Activated naive CD4-positive, alpha-beta T cell treated with anti-CD3 and anti-CD28 coated beads for 36 hours (primary cell): ENCODE data around the gene LMNB1. TPM values are rescaled to one million over a fixed set of nuclear protein-coding genes. Genes with fewer than 3 reads are reported as not detected.
"Not testable (repeated sequence)": the region's sequence is repeated elsewhere in the genome, so short reads cannot be mapped to it uniquely, and the experiment has no call there.

Experiments used
- CTCF ChIA-PET: fragments of 350-600 bp; sonication (Branson Sonifier 250); formaldehyde crosslinking; loops from one replicate; lab custom pipeline; 2021; ENCODE audit warnings: antibody characterized with exemption; lab: Charles Lee
- DNase-seq: peaks from one replicate; pipeline ENCODE4 v3.0.0-alpha.2; 2020
- H3K27ac Mint-ChIP-seq: one replicate; pipeline ENCODE4 v1.8.0; 2021; ENCODE audit warnings: mild to moderate bottlenecking, mixed read lengths
- H3K27me3 Mint-ChIP-seq: one replicate; pipeline ENCODE4 v1.8.0; 2021; ENCODE audit warnings: low read depth, mixed read lengths
- H3K36me3 Mint-ChIP-seq: one replicate; pipeline ENCODE4 v1.8.0; 2021; ENCODE audit warnings: low read depth, mixed read lengths
- H3K4me1 Mint-ChIP-seq: one replicate; pipeline ENCODE4 v1.8.0; 2021; ENCODE audit warnings: low read depth, mixed read lengths
- H3K4me3 Mint-ChIP-seq: one replicate; pipeline ENCODE4 v1.8.0; 2021; ENCODE audit warnings: mild to moderate bottlenecking, moderate library complexity, mixed read lengths
- H3K9me3 Mint-ChIP-seq: one replicate; pipeline ENCODE4 v1.8.0; 2021; ENCODE audit warnings: mixed read lengths
- intact Hi-C: fragments of 100-400 bp; cut with micrococcal nuclease; formaldehyde crosslinking; loops from one replicate; pipeline ENCODE4 v1.15.1; 2023
- total RNA-seq, 2 experiments: library from RNA; stranded (reverse); gene quantifications; one replicate each; pipeline ENCODE4 v1.2.3, GENCODE V29; 2021

The LMNB1 gene
- total RNA-seq, 2 experiments from 2014 or later = 274 to 289 TPM

GRCh38 chr5:126837242-126837641 is 60.3 kb downstream of the LMNB1 start:
- intact Hi-C loops = no loop called here
- Mint-ChIP-seq H3K9me3 (no peaks in the 10 kb centered on the region), H3K27me3 (no peaks in the 10 kb centered on the region), H3K36me3 (peaks cover 48% of the 10 kb centered on the region), H3K27ac (no peak overlapping the region), H3K4me1 (no peaks in the 10 kb centered on the region), H3K4me3 (no peak overlapping the region)
- no peak for DNase-seq
- CTCF ChIA-PET = no interaction called here

- H3K9me3 Mint-ChIP-seq = no peaks in the 10 kb centered on the region
- H3K27ac Mint-ChIP-seq = no peak overlapping the region
- no peak for DNase-seq
- CTCF ChIA-PET = no interaction called here
- H3K36me3 Mint-ChIP-seq = peaks cover 48% of the 10 kb centered on the region
- no peaks in the 10 kb centered on the region for H3K4me1 Mint-ChIP-seq
- intact Hi-C loops = no loop called here
- no peaks in the 10 kb centered on the region for H3K27me3 Mint-ChIP-seq
- H3K4me3 Mint-ChIP-seq = no peak overlapping the region
Observed at GRCh38 chr5:126837906-126838539, 61.1 kb downstream of the LMNB1 start.

- CTCF ChIA-PET, H3K27ac Mint-ChIP-seq: not testable (repeated sequence)
- peaks cover 35% of the 10 kb centered on the region for H3K36me3 Mint-ChIP-seq
Observed at GRCh38 chr5:126839407-126839806, 62.5 kb downstream of the LMNB1 start.

GRCh38 chr5:126843375-126843774 is 66.4 kb downstream of the LMNB1 start:
- peaks cover 32% of the 10 kb centered on the region for H3K4me1 Mint-ChIP-seq
- peaks cover 10% of the 10 kb centered on the region for H3K36me3 Mint-ChIP-seq
- H3K27ac Mint-ChIP-seq = peak overlapping the region; percentile 8
- CTCF ChIA-PET, intact Hi-C loops, H3K4me3 Mint-ChIP-seq, H3K9me3 Mint-ChIP-seq, H3K27me3 Mint-ChIP-seq, DNase-seq: not testable (repeated sequence)

More at GRCh38 chr5:126839407-126839806, 62.5 kb downstream of the LMNB1 start:
- H3K4me1 Mint-ChIP-seq, DNase-seq, H3K9me3 Mint-ChIP-seq, H3K27me3 Mint-ChIP-seq, intact Hi-C loops, H3K4me3 Mint-ChIP-seq: not testable (repeated sequence)

- Mint-ChIP-seq H3K4me1 (peaks cover 34% of the 10 kb centered on the region), H3K27ac (peak overlapping the region; percentile 74)
- peak; percentile 49 for DNase-seq
- H3K36me3 Mint-ChIP-seq, H3K4me3 Mint-ChIP-seq, H3K9me3 Mint-ChIP-seq, CTCF ChIA-PET, intact Hi-C loops, H3K27me3 Mint-ChIP-seq: not testable (repeated sequence)
Observed at GRCh38 chr5:126845470-126846070, 68.6 kb downstream of the LMNB1 start.

DNA sequence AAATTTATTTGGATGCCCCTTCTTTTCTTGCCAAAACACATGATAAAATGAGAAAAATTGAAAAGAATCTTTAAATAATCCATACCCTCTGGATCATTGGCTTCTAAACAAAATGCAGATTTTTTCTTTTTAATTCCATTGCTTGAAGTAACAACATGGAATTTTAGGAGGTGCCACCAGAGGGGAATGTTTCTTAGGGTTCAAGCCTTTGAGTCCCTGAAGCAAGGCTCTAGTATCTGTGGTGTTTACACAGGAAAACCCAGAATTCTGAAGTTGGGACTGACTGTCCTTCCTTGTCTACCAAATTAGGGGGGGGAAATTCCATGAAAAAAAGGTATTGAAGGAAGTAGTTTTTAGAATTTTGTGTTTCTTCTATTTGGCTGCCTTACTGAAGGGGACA is 69.4 kb downstream of the LMNB1 start:
- Mint-ChIP-seq H3K9me3 (no peaks in the 10 kb centered on the region), H3K4me1 (peaks cover 41% of the 10 kb centered on the region), H3K27ac (no peak overlapping the region), H3K27me3 (no peaks in the 10 kb centered on the region), H3K4me3 (no peak overlapping the region), H3K36me3 (peaks cover 1% of the 10 kb centered on the region)
- no peak for DNase-seq
- intact Hi-C loops = no loop called here
- CTCF ChIA-PET = no interaction called here

DNA sequence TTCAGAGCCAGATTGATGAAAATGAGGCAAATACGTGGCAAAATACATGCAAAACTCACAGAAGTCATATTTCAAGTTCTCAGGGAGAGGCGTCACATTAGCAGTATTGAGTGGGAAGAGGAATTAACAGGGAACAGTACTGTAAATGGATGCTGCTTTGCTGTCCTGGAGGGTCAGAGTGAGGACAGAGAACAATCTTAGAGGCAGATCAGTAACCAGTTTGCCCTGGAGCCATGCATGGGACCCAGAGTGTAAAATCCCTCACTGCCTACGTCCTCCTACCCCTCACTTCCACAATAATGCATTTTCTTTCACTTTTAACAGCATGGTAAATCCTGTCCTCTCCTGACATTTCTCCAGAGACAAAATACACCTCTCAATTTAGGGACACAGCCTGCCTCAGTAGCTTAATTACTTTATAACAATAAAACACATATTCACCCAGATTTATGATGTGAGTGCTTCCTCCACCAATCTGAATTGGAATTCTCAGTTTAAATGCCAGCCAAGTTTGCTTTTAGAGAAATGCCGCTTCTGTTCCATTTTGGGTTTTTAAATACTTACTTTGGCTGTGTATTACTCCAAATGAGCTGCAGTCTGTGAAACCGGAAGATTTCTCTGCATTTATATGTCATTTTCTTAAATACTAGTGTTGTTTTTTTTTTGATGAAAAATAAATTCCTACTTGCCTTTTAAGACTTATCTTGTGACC is 70.0 kb downstream of the LMNB1 start:
- Mint-ChIP-seq H3K27me3 (no peaks in the 10 kb centered on the region), H3K4me3 (no peak overlapping the region), H3K4me1 (peaks cover 47% of the 10 kb centered on the region), H3K27ac (peak overlapping the region; percentile 28), H3K9me3 (no peaks in the 10 kb centered on the region), H3K36me3 (no peaks in the 10 kb centered on the region)
- intact Hi-C loops = no loop called here
- CTCF ChIA-PET = no interaction called here
- DNase-seq = no peak

DNA sequence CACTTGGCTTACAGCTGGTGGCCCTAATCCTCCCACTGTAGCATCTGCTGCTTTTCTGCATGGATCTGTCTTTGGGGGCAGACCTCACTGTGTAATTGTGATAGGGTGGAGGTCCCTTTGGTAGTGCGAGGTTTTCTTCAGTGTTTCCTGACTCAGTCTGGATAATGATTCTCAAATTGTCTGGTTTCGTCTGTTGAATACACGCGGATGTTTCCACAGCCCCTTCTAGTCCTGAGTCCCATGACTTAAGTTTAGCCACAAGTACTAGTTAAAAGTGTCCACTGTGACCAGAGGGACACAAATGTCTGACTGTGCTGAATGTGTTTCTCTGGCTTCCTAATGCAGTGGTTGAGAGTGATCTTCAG is 70.5 kb downstream of the LMNB1 start:
- no peaks in the 10 kb centered on the region for H3K27me3 Mint-ChIP-seq
- H3K27ac Mint-ChIP-seq = no peak overlapping the region
- no peak overlapping the region for H3K4me3 Mint-ChIP-seq
- DNase-seq = no peak
- CTCF ChIA-PET = no interaction called here
- H3K9me3 Mint-ChIP-seq = no peaks in the 10 kb centered on the region
- peaks cover 2% of the 10 kb centered on the region for H3K36me3 Mint-ChIP-seq
- intact Hi-C loops = no loop called here
- peaks cover 52% of the 10 kb centered on the region for H3K4me1 Mint-ChIP-seq

DNA sequence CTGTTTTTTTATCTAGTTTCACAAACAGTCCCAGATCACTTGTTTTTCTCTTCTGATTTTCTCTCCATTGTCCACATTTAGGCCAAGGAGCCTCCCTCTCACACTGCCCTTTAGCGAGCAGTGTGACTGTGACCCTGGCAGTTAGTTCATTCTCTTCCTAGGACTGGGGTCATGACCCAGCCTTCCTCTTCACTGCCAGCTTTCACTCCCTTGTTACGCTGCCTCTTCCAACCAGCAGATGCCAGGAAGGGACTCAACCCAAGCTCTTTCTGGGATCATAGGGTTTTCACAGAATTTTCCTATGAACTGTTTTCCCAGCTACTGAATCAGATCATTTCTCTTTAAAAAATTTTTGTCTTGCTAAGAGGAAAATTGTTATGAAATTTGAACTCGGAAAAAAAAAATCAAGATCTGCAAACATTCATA is 70.9 kb downstream of the LMNB1 start:
- no peaks in the 10 kb centered on the region for H3K9me3 Mint-ChIP-seq
- no peaks in the 10 kb centered on the region for H3K27me3 Mint-ChIP-seq
- H3K36me3 Mint-ChIP-seq = peaks cover 3% of the 10 kb centered on the region
- H3K4me1 Mint-ChIP-seq = peaks cover 56% of the 10 kb centered on the region
- H3K4me3 Mint-ChIP-seq = no peak overlapping the region
- peak overlapping the region; percentile 20 for H3K27ac Mint-ChIP-seq
- DNase-seq = no peak
- CTCF ChIA-PET = interaction anchor here (0.6 kb wide), 1 partner anchor 142 kb away, joined by 4 read pairs; no protein-coding TSS in a partner anchor
- intact Hi-C loops = no loop called here

GRCh38 chr5:126848253-126848652 is 71.3 kb downstream of the LMNB1 start:
- H3K9me3 Mint-ChIP-seq = no peaks in the 10 kb centered on the region
- no peaks in the 10 kb centered on the region for H3K27me3 Mint-ChIP-seq
- intact Hi-C loops = no loop called here
- CTCF ChIA-PET = interaction anchor here (0.6 kb wide), 2 partner anchors 142 to 166 kb away, joined by 3 to 4 read pairs; no protein-coding TSS in a partner anchor
- DNase-seq = no peak
- H3K4me1 Mint-ChIP-seq = peaks cover 60% of the 10 kb centered on the region
- no peak overlapping the region for H3K27ac Mint-ChIP-seq
- peaks cover 6% of the 10 kb centered on the region for H3K36me3 Mint-ChIP-seq
- no peak overlapping the region for H3K4me3 Mint-ChIP-seq

GRCh38 chr5:126849101-126849678 is 72.3 kb downstream of the LMNB1 start:
- Mint-ChIP-seq H3K36me3 (peaks cover 14% of the 10 kb centered on the region), H3K4me3 (no peak overlapping the region), H3K27me3 (no peaks in the 10 kb centered on the region), H3K27ac (no peak overlapping the region), H3K4me1 (peaks cover 69% of the 10 kb centered on the region), H3K9me3 (no peaks in the 10 kb centered on the region)
- CTCF ChIA-PET = interaction anchor here (1.0 to 2.2 kb wide), 2 partner anchors 137 to 174 kb away, joined by 4 to 5 read pairs; no protein-coding TSS in a partner anchor
- intact Hi-C loops = no loop called here
- DNase-seq = no peak

DNA sequence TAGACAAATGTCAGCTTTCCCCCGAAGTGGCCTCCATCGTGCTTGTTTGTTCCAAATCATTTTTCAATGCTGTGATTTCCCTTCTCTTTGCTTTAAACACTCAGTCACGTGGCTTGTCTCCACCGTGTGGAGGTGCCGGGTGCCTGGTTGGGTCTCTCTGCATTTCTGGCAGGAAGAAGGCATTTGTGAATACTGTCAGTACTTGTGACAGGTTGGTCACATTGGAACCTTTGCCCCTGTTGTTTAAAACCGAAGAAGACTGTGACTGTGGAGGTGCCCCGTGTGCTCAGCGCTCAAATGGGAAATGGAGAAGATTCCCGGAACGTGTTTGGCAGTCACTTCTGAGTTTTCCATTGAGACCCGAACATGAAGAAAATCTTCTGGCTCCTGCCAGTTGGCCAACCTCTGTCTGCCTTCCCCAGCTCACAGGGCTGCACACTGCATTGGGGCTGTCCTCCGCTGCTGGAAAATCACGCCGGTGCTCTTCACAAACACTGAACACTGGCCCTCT is 74.6 kb downstream of the LMNB1 start:
- CTCF ChIA-PET = no interaction called here
- Mint-ChIP-seq H3K4me3 (no peak overlapping the region), H3K9me3 (no peaks in the 10 kb centered on the region), H3K4me1 (peaks cover 54% of the 10 kb centered on the region), H3K36me3 (peaks cover 21% of the 10 kb centered on the region), H3K27me3 (no peaks in the 10 kb centered on the region), H3K27ac (no peak overlapping the region)
- peak; percentile 63 for DNase-seq
- intact Hi-C loops = loop anchor here (1.0 to 5.0 kb wide), 7 partner anchors 40 to 376 kb away; no protein-coding TSS in a partner anchor
